Ectodermal cell (in vitro differentiated cells): ENCODE results near the gene MED25.

Experiments
- H3K27ac ChIP-seq: 2 replicates; pipeline ENCODE4 v1.7.0; 2013; ENCODE audit warnings: mild to moderate bottlenecking, low read depth, low read length; ENCODE audit not compliant: insufficient read depth, poor library complexity, severe bottlenecking
- H3K27me3 ChIP-seq: 2 replicates; pipeline ENCODE4 v1.7.0; 2013; ENCODE audit warnings: mild to moderate bottlenecking, low read length; ENCODE audit not compliant: insufficient read depth, control insufficient read depth, poor library complexity, severe bottlenecking
- H3K36me3 ChIP-seq: one replicate; pipeline ENCODE4 v1.7.0; 2013; ENCODE audit warnings: low read length; ENCODE audit not compliant: control insufficient read depth, insufficient read depth
- H3K4me1 ChIP-seq: one replicate; pipeline ENCODE4 v1.7.0; 2013; ENCODE audit warnings: low read length; ENCODE audit not compliant: control insufficient read depth, insufficient read depth
- H3K4me3 ChIP-seq: 2 replicates; pipeline ENCODE4 v1.7.0; 2013; ENCODE audit warnings: low read depth, low read length, control low read depth; ENCODE audit not compliant: insufficient read depth
- H3K9me3 ChIP-seq: 2 replicates; pipeline ENCODE4 v1.7.0; 2013; ENCODE audit warnings: mild to moderate bottlenecking, low read length, moderate library complexity; ENCODE audit not compliant: control insufficient read depth
- WGBS, 2 experiments: methylation state at CpG; one replicate each; pipeline ENCODE4 v1.1.7; 2013; ENCODE audit warnings: missing lambda C conversion rate in 2 of 2; 5-methylcytosine and 5-hydroxymethylcytosine counted together

The MED25 gene

DNA sequence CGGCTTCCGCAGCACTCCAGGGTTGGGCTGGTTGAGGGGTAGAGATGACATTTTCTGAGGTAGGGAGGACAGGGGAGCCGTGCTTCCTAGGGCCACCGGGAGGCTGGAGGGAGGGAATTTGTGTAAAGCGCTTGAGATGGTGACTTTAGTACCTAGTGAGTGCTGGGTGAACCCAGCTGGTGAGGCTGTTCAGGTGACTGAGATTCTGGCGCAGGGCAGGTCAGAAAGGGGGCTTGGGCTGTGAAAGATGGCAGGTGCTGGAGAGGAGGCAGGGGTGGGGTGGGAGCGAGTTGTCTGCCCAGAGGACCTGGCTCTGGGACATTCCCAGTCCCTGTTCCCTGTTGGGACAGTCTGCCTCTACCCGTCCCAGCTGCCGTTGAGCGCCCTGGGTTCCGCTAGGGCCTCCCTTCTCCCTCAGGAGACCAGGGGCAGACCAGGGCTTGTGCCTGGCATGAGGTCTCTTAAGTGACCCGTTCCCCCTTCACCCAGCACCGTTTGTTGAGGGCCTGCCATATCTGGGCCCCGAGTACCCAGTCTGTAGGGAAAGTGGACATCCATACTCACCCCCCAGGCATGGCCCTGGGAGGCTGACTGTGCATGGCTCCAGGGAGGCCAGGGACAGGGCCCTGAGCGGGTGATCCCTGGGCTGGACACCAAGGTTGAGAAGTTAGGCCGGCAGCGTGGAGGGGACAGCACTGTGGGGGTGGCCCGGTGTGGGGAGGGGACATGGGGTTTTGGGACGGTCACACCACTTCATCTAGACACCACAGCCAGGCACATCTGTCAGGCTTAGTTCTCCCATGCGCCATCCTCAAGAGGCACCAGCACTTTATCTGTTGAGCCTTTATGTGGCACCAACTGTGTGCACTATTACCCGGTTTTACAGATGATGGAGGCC lies 37.8 kb downstream of the MED25 start:
- H3K27ac ChIP-seq, result no peak overlapping the region
- WGBS, 2 experiments, result 94 to 96% methylated on average over 21 of the region's 21 CpGs
- peaks cover 52% of the 10 kb centered on the region for H3K36me3 ChIP-seq
- no peaks in the 10 kb centered on the region for H3K27me3 ChIP-seq
- H3K4me1 ChIP-seq, result peaks cover 20% of the 10 kb centered on the region
- H3K9me3 ChIP-seq, result no peaks in the 10 kb centered on the region
- no peak overlapping the region for H3K4me3 ChIP-seq

- Histone ChIP-seq H3K4me3 (no peak overlapping the region), H3K27ac (no peak overlapping the region), H3K36me3 (peaks cover 58% of the 10 kb centered on the region), H3K4me1 (peaks cover 20% of the 10 kb centered on the region), H3K27me3 (no peaks in the 10 kb centered on the region), H3K9me3 (no peaks in the 10 kb centered on the region)
- 96 to 97% methylated on average over 18 of the region's 18 CpGs for WGBS, 2 experiments
Observed at GRCh38 chr19:49856574-49857021, 38.5 kb downstream of the MED25 start.

DNA sequence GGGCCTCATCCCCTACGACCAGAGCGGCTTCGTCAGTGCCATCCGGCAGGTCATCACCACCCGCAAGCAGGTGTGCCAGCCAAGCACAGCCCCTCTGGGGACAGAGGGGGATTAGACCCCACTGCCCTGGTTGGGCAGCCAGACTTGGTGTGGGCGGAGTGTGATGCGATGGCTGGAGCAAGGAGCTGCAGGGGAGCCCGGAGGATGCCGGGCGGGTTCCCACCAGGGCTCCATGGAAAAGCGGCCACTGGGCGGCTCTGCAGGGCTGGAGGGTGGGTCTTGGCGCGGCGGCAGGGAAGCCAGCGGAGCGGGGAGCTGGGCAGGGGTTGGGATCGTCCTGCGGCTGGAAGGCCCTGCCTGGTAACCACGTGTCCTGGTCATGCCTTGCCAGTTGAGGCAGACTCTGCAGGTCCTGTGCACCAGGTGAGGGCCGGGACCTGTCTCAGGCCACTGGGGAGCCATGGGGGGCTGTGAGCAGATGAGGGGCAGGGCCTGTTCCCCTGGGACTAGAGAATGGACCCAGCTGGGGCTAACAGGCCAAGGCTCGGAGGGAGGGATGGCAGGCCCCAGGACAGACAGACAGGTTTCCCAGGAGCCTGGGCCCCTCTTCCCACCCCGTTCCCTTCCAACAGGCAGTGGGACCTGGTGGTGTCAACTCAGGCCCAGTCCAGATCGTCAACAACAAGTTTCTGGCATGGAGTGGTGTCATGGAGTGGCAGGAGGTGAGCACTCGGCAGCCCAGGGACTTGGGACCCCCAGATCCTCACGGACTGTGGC lies 39.2 kb downstream of the MED25 start:
- peaks cover 19% of the 10 kb centered on the region for H3K4me1 ChIP-seq
- no peak overlapping the region for H3K27ac ChIP-seq
- WGBS, 2 experiments, result 95% methylated on average over 26 of the region's 26 CpGs
- no peaks in the 10 kb centered on the region for H3K27me3 ChIP-seq
- H3K4me3 ChIP-seq, result no peak overlapping the region
- H3K9me3 ChIP-seq, result no peaks in the 10 kb centered on the region
- H3K36me3 ChIP-seq, result peaks cover 62% of the 10 kb centered on the region

DNA sequence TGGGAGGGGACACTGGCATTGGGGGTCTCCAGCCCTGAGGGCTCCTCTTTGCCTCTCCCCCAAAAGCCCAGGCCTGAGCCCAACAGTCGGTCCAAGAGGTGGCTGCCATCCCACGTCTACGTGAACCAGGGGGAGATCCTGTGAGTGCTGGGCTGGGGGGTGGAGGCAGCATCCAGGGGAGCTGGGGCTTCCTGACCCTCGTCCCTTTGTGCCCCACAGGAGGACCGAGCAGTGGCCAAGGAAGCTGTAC lies 39.7 kb downstream of the MED25 start:
- WGBS, 2 experiments, result 92 to 94% methylated on average over 5 of the region's 5 CpGs
- Histone ChIP-seq H3K27ac (peak overlapping the region; percentile 8), H3K4me3 (no peak overlapping the region), H3K9me3 (no peaks in the 10 kb centered on the region), H3K4me1 (peaks cover 13% of the 10 kb centered on the region), H3K36me3 (peaks cover 62% of the 10 kb centered on the region), H3K27me3 (no peaks in the 10 kb centered on the region)

DNA sequence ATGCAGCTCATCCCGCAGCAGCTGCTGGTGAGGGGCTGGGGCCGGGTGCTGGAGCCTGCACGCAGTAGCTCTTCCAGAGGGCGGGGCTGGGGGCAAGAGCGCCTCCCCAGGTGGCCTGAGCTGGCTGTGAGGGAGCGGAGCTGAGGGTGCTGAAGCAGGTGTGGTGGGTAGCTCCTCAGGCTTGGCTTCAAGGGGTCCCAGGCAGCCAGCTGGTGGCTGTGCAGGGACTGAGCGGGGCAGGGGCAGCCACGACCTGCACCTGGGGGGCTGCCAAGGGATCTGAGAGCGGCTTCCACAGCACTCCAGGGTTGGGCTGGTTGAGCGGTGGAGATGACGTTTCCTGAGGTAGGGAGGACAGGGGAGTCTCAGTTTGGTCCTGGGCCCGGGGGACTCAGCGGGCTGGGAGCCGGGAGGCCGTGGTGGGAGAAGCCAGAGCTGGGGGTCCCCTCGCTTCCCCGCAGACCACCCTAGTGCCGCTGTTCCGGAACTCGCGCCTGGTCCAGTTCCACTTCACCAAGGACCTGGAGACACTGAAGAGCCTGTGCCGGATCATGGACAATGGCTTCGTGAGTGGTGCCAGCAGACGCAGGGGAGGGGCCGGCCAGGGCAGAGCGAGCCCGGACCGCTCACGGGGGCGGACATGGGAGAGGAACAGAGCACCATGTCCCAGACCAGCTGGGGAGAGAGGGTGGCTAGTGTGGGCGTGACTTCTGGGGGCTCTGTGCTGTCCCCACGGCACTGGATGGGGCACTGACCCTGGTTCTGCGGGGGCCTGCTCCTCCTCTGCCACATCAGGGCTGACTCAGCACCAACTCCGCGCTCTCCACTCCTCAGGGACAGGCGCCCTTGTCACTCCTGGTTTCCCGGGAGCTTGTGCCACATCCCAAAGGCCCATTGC lies 40.2 kb downstream of the MED25 start:
- H3K4me1 ChIP-seq, result peaks cover 8% of the 10 kb centered on the region
- H3K4me3 ChIP-seq, result no peak overlapping the region
- WGBS, 2 experiments, result 95% methylated on average over 37 of the region's 37 CpGs
- H3K9me3 ChIP-seq, result no peaks in the 10 kb centered on the region
- peak overlapping the region; percentile 8 for H3K27ac ChIP-seq
- H3K36me3 ChIP-seq, result peaks cover 66% of the 10 kb centered on the region
- H3K27me3 ChIP-seq, result no peaks in the 10 kb centered on the region

- no peaks in the 10 kb centered on the region for H3K27me3 ChIP-seq
- no peak overlapping the region for H3K27ac ChIP-seq
- no peaks in the 10 kb centered on the region for H3K9me3 ChIP-seq
- peaks cover 78% of the 10 kb centered on the region for H3K36me3 ChIP-seq
- no peak overlapping the region for H3K4me3 ChIP-seq
- H3K4me1 ChIP-seq, result no peaks in the 10 kb centered on the region
- WGBS, 2 experiments, result 95 to 96% methylated on average over 22 of the region's 22 CpGs
Observed at GRCh38 chr19:49859682-49860335, 41.7 kb downstream of the MED25 start.

- peaks cover 74% of the 10 kb centered on the region for H3K36me3 ChIP-seq
- 91 to 92% methylated on average over 17 of the region's 17 CpGs for WGBS, 2 experiments
- no peak overlapping the region for H3K4me3 ChIP-seq
- no peaks in the 10 kb centered on the region for H3K4me1 ChIP-seq
- no peaks in the 10 kb centered on the region for H3K27me3 ChIP-seq
- no peaks in the 10 kb centered on the region for H3K9me3 ChIP-seq
- H3K27ac ChIP-seq, result no peak overlapping the region
Observed at GRCh38 chr19:49860336-49861102, 42.4 kb downstream of the MED25 start.

DNA sequence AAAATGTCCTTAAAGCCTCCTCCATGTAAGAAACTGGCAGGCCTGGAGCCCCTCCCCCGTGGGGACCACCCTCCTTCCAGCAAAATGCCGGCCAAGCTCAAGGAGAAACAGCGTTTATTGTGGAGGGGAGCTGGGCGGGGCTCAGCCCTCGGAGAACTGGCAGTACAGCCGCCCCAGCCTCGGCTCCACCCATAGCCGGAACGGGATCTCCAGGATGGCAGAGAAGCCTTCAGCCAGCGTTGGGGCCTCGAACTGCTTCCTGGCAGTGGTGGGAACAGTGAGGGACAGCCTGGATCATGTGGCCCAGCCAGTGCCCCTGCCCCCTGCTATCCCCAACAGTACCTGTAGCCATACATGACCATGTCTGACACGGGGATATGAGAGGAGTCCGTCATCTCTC lies 43.0 kb downstream of the MED25 start:
- no peak overlapping the region for H3K27ac ChIP-seq
- 73 to 76% methylated on average over 13 of the region's 13 CpGs for WGBS, 2 experiments

More for the DNA sequence above, 43.0 kb downstream of the MED25 start:
- Histone ChIP-seq H3K36me3 (peaks cover 69% of the 10 kb centered on the region), H3K27me3 (no peaks in the 10 kb centered on the region), H3K4me1 (peaks cover 5% of the 10 kb centered on the region), H3K4me3 (no peak overlapping the region), H3K9me3 (no peaks in the 10 kb centered on the region)
